OCI-M2 (cell line): Measurements from ENCODE around the gene CHD1L.
A peak's percentile ranks its signal among the peaks of the same experiment; 100 is the strongest.
"Not testable (repeated sequence)": the region's sequence is repeated elsewhere in the genome, so short reads cannot be mapped to it uniquely, and the experiment has no call there.

ENCODE experiments used
- DNase-seq: peaks from one replicate; lab custom pipeline; 2025; ENCODE audit not compliant: unreplicated experiment; lab: John Stamatoyannopoulos, UW

Gene CHD1L

DNA sequence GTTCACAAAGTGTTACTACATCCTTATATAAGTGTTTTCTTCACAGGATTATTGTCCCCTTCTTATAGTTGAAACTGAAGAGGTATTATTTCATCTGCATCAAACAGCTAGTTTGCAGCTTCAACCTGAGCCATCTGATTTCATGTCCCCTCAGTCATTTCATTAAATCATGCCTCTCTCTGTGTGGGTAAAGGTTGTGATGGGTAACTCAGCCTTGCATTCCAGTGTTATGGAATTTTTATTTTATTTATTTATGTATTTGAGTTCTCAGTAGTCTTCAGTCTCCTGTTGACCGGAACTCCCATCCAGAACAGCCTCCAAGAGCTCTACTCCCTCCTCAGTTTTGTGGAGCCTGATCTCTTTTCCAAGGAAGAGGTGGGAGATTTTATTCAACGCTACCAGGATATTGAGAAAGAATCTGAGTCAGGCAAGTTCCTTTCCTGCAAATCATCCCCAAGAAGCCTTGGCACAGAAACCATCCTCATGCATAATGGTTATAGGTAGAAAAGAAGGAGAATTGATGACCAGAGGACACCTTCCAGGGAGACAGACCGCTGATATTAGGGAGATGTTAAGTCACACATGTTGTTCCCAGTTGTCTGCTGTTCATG lies 21.8 kb downstream of the CHD1L start:
- DNase-seq = no peak

DNA sequence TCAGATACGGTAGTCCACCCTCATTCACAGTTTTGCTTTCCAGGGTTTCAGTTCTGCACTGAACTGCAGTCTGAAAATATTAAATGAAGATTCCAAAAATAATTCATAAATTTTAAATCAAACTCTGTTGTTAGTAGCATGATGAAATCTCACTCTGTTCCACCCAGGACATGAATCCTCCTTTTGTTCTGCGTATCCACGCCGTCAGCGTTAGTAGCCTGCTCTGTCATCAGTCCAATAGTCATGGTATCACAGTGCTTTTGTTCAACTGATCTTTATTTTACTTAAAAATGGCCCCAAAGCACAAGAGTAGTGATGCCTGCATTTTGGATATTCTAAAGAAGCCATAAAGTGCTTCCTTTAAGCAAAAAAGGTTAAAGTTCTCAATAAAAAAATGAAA lies 23.9 kb downstream of the CHD1L start:
- DNase-seq = no peak

DNA sequence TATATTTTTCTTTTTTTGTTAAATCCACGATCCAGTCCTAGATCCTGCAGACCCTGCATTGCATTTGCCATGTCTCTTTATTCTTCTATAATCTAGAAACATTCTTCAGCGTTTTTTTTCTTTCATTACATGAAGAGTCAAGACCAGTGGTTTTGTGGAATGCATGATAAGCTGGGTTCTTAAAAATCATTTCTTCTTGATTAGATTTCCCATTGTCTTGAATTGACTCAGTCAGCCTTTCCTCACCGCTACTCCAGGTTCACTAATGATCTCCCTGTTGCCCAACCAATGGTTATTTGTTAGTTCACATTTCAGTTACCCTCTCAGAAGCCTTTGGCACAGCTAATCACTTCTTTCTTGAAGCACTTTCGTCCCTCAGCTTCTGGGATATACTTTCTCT lies 25.2 kb downstream of the CHD1L start:
- DNase-seq = no peak

DNA sequence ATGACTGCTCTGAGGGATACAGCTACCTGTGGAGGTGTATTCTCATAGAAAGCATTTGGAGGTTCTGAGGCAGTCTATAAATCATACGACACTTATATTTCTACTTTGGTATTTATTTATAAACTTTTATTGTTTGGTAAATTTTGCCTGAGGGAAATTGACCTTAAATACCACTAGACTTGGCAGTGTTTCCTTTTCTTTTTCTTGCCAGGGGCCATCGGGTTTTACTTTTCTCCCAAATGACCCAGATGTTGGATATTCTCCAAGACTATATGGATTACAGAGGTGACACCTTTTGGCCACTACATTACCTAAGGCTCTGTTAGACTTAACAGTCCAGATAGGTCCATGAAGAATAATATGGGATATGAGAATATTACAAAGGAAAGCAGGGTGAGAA lies 28.2 kb downstream of the CHD1L start:
- no peak for DNase-seq

DNA sequence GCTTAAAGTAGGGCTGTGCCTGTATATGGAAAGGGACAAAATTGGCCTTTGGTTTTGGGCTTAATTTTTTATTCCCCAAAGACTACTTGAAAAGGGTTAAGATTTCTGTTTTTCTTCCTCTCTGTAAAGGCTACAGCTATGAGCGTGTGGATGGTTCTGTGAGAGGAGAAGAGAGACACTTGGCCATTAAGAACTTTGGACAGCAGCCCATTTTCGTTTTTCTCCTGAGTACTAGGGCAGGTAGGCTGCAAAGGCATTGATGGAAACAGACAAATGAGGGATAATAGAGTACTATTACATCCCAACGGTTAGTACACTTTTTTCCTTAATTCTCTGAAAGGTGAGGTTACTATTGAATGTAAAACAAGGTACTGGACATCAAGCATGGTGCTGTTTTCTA lies 29.6 kb downstream of the CHD1L start:
- DNase-seq = no peak

DNA sequence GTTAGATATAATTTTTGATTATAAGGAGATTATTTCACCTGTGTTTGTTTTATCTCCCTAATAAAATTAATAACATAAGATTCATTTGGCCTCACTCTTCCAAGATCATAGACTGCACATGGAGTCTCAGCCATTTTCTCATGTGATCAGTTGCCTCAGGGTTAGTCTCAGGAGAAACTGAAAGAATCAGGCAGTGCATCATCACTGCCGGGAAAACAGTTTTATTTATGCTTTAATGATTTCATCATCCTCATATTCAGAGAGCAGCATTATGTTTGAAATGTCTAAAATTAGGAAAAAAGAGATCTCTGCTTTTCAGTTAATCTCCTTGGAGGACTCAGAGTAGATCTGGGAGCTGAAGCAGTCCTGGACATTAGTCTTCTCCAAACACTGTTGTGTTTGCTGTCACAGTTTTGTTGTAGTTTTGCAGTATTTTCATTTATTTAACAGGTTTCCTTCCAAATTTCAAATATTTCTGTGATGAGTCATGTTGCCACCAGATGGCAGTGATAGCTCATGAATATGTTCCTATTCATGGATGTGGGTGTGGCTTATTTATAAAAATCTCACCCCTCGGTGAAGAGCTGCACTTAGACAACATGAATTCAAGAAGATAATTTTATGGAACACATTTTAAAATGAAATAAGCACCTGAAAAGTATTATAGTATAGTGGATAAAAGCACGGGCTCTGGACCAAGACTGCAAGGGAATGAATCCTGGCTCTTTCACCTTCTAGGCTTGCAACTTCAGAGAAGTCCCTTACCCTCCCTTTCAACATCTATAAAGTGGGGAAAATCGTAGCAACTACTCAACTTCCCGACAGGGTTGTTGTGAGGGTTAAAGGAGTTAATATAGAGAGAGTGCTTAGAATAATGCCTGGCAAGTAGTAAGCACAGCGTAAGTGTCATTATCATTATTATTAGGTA lies 31.2 kb downstream of the CHD1L start:
- DNase-seq = peak; percentile 5

DNA sequence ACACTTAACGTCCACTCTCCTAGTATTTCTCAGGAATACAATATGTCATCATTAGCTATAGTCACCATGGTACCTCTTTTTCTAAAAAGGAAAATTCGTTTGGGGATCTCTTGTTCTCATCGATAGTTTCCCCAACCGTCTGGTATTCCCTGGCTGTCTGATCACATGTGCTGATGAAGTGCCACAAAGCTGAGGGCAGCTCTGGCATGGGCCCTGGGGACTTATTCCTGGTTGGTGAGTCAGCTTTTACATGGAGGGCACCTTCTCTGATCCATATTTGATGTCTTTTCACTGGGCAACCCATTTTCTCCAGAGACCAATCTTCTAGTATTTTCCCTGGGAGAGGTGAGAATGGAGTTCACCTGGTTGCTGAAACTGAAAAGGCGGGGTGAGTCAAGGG lies 39.5 kb downstream of the CHD1L start:
- no peak for DNase-seq

DNA sequence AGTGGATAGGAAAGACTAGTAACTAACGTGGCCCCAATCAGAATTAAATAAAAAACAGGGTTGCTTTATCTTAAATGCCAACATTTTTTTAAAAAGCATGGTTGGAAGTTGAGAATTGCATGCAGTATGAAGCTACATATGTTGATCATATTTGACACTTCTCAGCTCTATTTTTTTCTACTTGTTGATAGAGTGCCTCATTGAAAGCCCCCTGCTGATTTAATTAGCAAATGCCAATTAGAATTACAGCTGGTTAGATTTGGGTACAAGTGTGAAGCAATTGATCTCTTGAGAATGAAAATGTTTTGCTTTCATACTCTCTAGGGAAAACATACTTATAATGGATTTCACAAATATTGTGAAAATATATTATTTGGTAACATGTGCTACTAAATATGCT lies 40.5 kb downstream of the CHD1L start:
- no peak for DNase-seq

DNA sequence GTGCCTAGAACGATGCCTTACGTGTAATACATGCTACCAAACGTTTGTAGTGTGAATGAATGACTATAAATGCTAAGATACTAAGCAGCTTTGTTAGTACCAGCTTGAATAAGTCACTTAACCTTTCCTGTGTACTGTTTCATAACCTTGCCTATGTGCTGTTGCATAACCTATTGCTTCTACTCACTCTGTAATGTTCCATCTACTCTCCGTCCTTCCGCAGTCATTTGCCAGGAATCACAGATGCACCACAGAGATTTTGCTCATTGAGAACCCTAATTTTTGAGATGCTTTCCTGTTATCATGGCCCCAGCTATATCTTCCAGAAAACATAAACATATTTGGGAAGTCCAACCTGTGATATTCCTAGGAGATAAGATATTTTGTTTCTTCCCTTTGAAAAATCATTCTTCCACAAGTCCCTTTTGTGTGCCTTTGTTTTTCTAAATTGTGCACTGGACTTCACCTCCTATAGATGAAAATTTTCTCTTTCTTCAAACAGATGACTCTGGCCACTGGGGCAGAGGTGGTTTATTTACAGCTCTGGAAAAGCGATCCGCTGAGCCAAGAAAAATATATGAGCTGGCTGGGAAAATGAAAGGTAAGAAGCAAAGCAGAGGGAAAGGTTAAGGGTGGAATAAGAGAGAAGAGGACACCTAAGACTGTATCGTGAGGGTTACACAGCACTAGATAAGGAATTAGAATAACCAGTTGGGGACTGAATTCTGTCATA lies 44.8 kb downstream of the CHD1L start:
- DNase-seq = no peak

DNA sequence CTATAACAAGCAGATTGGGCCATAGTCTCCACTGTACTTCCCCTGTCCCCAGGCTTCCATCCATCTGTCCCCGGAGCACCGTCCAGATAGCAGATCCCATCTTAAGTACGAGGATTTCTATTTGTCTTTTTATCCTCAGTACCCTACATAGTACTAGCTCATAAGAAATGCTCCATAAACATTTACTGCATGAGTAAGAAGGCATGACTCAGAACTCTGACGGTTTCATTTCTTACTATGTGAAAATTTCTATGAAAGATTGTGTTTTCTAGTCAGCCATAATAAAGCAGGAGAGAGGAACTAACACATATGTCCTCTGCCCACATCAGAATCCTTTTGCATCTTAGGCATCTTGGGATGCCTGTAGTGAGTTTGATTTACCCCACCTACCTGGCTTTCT lies 49.5 kb downstream of the CHD1L start:
- no peak for DNase-seq

DNA sequence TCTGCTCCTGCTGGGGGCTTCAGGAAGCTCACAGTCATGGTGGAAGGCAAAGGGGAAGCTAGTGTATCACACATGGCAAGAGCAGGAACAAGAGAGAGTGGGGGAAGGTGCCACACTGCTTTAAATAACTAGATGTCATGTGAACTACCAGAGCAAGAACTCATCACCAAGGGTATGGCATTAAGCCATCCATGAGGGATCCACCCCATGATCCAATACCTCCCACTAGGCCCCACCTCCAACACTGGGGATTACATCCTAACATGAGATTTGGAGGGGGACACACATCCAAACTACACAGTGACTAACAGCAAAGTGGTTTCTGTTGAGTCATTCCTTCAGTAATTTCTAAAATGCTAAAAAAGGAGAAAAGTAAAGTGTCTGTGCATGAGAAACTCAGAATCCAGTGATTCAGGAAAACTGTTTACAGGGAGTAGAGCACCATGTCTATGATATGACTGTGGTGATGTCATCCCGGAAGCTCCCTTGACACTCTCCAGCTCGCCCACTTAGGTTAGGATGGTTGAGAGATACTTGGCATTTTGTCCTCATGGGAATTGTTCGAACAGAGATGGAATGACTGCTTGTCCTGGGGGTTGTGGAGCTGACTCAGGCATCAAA lies 50.3 kb downstream of the CHD1L start:
- no peak for DNase-seq

DNA sequence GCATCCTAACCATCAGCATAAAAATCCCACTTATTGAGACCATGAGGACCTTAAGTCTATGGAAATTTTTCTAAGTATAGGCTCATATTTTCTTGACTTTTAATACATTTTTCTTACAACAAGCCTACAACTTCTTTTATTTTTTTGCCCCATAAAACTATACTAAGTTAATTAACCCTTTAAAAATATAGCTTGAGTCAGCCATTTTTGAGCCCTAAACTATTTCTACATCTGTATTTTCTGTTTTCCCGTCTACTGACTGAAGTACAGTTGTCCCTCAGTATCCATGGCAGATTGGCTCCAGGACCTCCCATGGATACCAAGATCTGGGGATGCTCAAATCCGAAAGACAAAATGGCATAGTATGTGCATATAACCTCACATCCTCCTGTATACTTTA lies 55.0 kb downstream of the CHD1L start:
- no peak for DNase-seq

DNA sequence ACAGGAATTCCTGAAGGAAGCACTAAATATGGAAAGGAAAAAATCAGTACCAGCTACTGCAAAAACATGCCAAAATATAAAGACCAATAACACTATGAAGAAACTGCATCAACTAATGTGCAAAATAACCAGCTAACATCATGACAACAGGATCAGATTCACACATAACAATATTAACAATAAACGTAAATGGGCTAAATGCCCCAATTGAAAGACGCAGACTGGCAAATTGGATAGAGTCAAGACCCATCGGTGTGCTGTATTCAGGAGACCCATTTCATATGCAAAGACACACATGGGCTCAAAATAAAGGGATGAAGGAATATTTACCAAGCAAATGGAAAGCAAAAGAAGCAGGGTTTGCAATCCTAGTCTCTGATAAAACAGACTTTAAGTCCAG lies 63.3 kb downstream of the CHD1L start:
- DNase-seq = not testable (repeated sequence)

DNA sequence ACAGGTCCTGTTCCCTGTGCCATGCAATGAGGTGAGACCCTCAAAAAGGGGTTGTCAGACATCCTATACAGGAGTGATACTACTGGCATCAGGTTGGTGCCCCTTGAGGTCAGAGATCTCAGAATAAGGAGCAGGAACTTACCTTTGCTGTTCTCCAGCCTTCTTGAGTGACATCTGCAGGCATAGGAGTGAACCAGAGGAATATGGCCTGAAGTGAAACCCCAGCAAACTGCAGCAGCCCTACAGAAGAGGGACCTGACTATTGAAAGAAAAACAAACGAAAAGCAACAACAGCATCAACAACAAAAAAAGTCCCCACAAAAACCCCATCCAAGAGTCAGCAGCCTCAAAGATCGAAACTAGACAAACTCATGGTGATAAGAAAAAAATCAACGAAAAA lies 74.5 kb downstream of the CHD1L start:
- no peak for DNase-seq

DNA sequence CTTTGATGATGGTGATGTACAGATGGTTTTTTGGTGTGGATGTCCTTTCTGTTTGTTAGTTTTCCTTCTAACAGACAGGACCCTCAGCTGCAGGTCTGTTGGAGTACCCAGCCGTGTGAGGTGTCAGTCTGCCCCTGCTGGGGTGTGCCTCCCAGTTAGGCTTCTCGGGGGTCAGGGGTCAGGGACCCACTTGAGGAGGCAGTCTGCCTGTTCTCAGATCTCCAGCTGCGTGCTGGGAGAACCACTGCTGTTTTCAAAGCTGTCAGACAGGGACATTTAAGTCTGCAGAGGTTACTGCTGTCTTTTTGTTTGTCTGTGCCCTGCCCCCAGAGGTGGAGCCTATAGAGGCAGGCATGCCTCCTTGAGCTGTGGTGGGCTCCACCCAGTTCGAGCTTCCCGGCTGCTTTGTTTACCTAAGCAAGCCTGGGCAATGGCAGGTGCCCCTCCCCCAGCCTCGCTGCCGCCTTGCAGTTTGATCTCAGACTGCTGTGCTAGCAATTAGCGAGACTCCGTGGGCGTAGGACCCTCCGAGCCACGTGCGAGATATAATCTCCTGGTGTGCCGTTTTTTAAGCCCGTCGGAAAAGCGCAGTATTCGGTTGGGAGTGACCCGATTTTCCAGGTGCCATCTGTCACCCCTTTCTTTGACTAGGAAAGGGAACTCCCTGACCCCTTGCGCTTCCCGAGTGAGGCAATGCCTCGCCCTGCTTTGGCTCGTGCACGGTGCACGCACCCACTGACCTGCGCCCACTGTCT lies 84.6 kb downstream of the CHD1L start:
- DNase-seq = not testable (repeated sequence)

DNA sequence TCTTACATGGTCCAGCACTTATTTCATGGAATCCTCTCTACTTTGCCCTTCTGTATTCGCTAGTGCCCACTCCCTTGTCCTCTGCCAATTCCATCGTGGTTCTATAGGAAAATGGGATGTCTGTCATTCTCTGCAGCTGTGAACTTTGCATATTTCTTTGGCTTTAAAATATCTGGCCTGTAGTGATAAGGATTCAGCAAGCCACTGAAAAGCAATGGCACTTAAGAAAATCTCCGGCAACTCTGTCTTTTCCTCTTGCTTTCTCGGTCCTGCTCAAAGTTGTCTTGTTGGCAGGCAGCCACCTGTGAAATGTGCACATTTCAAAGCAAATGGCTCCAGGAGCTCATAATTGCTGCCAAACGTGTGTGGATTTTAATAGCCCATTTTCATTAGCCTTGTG lies 91.8 kb downstream of the CHD1L start:
- no peak for DNase-seq

DNA sequence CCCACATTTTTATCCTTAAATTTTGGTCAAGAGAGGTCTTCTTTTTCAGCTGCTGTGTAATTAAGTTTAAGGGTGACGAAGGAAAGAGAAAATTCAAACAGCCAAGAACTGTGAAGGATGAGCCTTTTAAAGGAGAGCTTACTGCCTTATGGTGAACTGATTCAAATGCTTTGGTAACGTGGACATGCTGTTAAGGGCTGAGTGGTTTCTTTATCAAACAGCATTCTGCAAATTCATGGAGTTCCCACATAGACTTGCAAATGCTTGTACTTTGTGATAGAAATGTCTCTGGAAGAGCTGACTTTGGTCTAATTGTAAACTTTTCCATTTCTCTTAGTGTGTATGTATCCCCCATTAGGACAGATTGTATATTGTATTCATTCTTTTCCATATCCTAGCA lies 93.8 kb downstream of the CHD1L start:
- no peak for DNase-seq

DNA sequence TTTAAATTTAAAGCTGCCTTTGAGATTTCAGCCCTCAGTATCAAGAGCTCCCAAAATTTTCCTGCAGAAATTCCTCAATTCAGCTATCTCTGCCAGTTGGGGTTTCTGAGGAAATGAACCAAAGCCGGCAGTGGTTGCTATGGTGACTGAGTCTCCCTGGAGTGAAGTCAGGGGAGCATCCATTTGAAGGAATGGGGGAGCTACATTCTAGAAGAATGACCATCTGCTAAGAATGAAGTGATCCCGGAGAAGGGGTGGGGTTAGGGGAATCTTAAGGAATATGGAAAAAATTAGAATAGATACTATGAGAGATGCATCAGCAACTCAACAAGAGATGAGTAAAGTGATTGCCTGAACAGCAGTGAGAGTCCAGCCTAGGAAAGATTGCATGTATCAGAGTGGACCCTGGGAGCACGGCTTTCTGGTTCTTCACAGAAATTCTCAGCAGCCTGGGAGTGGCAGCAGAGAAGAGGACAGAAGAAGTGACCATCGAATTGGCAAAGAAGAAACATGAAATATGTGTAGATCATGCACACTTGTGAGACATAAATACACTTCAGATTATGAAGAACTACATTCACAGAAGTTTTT lies 94.7 kb downstream of the CHD1L start:
- DNase-seq = no peak

DNA sequence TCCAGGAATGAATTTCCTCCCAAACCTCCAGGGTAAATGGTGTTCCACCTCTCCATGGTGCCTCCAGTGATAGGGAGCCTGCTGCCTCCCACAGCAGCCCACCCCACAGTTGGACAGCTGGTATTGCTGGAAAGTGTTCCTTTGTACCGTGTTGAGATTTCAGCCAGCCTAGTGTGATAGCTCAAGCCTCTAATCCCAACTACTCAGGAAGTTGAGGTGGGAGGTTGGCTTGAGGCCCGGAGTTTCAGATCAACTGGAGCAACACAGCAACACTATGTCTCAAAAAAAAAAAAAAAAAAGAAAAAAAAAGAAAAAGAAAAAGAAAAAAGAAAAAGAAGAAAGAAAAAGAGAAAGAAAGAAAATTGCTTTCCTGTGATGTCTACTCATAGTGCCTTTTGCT lies 96.1 kb downstream of the CHD1L start:
- no peak for DNase-seq

DNA sequence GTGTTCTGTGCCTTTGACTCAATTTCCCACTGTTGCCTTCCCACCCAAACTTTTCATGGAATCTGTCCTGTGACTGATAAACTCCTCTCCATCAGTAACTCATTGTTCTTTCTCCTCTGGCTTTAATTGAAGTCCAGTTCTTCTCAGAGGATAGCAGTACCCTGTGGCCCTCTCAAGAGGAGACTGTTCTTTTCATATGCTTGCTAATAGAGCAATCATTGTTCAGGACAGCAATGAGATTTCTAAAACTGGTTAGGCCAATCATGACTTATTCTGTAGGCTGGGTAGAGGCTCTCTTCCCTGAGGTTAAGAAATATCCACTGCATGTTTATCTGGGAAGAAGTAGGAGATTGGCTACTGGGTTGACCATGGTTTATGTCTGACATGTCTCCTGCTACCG lies 98.8 kb downstream of the CHD1L start:
- no peak for DNase-seq
